Neuronal stem cell (in vitro differentiated cells): ENCODE results near the gene MTHFR.
"Not testable (repeated sequence)": the region's sequence is repeated elsewhere in the genome, so short reads cannot be mapped to it uniquely, and the experiment has no call there.

Experiments used
- DNase-seq: peaks from one replicate; pipeline ENCODE4 v3.0.0-alpha.2; 2013; ENCODE audit warnings: low spot score
- H2AFZ ChIP-seq: one replicate; pipeline ENCODE4 v1.6.1; 2013; ENCODE audit warnings: mild to moderate bottlenecking, low read length, inconsistent platforms
- H2AK5ac ChIP-seq: 2 replicates; pipeline ENCODE4 v1.6.1; 2013; ENCODE audit warnings: low read depth, mild to moderate bottlenecking, inconsistent platforms, low read length, moderate library complexity, mixed read lengths
- H2BK120ac ChIP-seq: 2 replicates; pipeline ENCODE4 v1.6.1; 2013; ENCODE audit warnings: low read depth, mild to moderate bottlenecking, inconsistent platforms, low read length, moderate library complexity, mixed read lengths
- H2BK12ac ChIP-seq: one replicate; pipeline ENCODE4 v1.6.1; 2013; ENCODE audit warnings: low read length, inconsistent platforms
- H2BK15ac ChIP-seq: 2 replicates; pipeline ENCODE4 v1.6.1; 2013; ENCODE audit warnings: mild to moderate bottlenecking, low read length, inconsistent platforms, mixed read lengths
- H2BK5ac ChIP-seq: one replicate; pipeline ENCODE4 v1.6.1; 2013; ENCODE audit warnings: inconsistent platforms, mild to moderate bottlenecking, low read length, moderate library complexity
- H3K14ac ChIP-seq: one replicate; pipeline ENCODE4 v1.6.1; 2013; ENCODE audit warnings: low read length, inconsistent platforms
- H3K18ac ChIP-seq: 2 replicates; pipeline ENCODE4 v1.6.1; 2013; ENCODE audit warnings: low read length, inconsistent platforms
- H3K23ac ChIP-seq: 2 replicates; pipeline ENCODE4 v1.6.1; 2013; ENCODE audit warnings: low read depth, mild to moderate bottlenecking, mixed read lengths, low read length, inconsistent platforms; ENCODE audit not compliant: poor library complexity
- H3K27ac ChIP-seq: replicated peaks from 3 replicates; pipeline ENCODE4 v1.5.1; 2013; ENCODE audit warnings: low read length, inconsistent platforms
- H3K27me3 ChIP-seq, 3 experiments: 2 replicates each; pipeline ENCODE4 v1.6.1; 2013; ENCODE audit warnings: low read length in 3 of 3, mild to moderate bottlenecking in 2 of 3, inconsistent platforms in 1 of 3, low read depth in 1 of 3, mixed read lengths in 1 of 3, moderate library complexity in 1 of 3; ENCODE audit not compliant: control insufficient read depth in 3 of 3, insufficient read depth in 3 of 3
- H3K36me3 ChIP-seq, 2 donors: replicated peaks in 1 of 2; 2 replicates each; pipeline ENCODE4 v1.6.1; 2013; ENCODE audit warnings: low read length in 2 of 2; ENCODE audit not compliant: control insufficient read depth in 2 of 2, insufficient read depth in 2 of 2
- H3K4ac ChIP-seq: 2 replicates; pipeline ENCODE4 v1.6.1; 2013; ENCODE audit warnings: inconsistent platforms, mild to moderate bottlenecking, low read length, moderate library complexity
- H3K4me1 ChIP-seq, 2 donors: 1 replicate in 1 of 2; 2 replicates in 1 of 2; pipeline ENCODE4 v1.6.1; 2013; ENCODE audit warnings: low read length in 2 of 2, low read depth in 1 of 2; ENCODE audit not compliant: control insufficient read depth in 2 of 2, insufficient read depth in 1 of 2
- H3K4me2 ChIP-seq: one replicate; pipeline ENCODE4 v1.6.1; 2013; ENCODE audit warnings: mild to moderate bottlenecking, low read length, inconsistent platforms; ENCODE audit not compliant: insufficient read depth, poor library complexity, severe bottlenecking
- H3K4me3 ChIP-seq, 2 donors: 2 replicates each; pipeline ENCODE4 v1.5.1; 2013; ENCODE audit warnings: low read length in 2 of 2, mild to moderate bottlenecking in 2 of 2, inconsistent platforms in 1 of 2, moderate library complexity in 1 of 2
- H3K79me1 ChIP-seq: one replicate; pipeline ENCODE4 v1.6.1; 2013; ENCODE audit warnings: low read depth, mild to moderate bottlenecking, inconsistent platforms, low read length, moderate library complexity
- H3K9ac ChIP-seq: one replicate; pipeline ENCODE4 v1.6.1; 2013; ENCODE audit warnings: mild to moderate bottlenecking, low read depth, low read length, inconsistent platforms; ENCODE audit not compliant: poor library complexity
- H3K9me3 ChIP-seq, 2 donors: replicated peaks in 1 of 2; 2 replicates each; pipeline versions ENCODE3 to v1.6.1; 2013; ENCODE audit warnings: low read length in 2 of 2, mild to moderate bottlenecking in 2 of 2, inconsistent platforms in 1 of 2, low read depth in 1 of 2, mixed read lengths in 1 of 2, moderate library complexity in 1 of 2; ENCODE audit not compliant: control insufficient read depth in 2 of 2, insufficient read depth in 1 of 2
- H4K8ac ChIP-seq: one replicate; pipeline ENCODE4 v1.6.1; 2013; ENCODE audit warnings: low read depth, mild to moderate bottlenecking, inconsistent platforms, low read length, moderate library complexity
- H4K91ac ChIP-seq: one replicate; pipeline ENCODE4 v1.6.1; 2013; ENCODE audit warnings: low read length, low read depth, mild to moderate bottlenecking, inconsistent platforms; ENCODE audit not compliant: poor library complexity
- WGBS, 2 donors: extraction: QIAGEN DNeasy Blood & Tissue Kit; methylation state at CpG; one replicate each; pipeline ENCODE4 v1.1.7; 2013; ENCODE audit warnings: missing lambda C conversion rate in 2 of 2, mixed read lengths in 1 of 2; ENCODE audit not compliant: insufficient read length in 2 of 2, insufficient replicate concordance in 1 of 2; ENCODE audit errors: extremely low coverage in 2 of 2; 5-methylcytosine and 5-hydroxymethylcytosine counted together

Gene MTHFR

DNA sequence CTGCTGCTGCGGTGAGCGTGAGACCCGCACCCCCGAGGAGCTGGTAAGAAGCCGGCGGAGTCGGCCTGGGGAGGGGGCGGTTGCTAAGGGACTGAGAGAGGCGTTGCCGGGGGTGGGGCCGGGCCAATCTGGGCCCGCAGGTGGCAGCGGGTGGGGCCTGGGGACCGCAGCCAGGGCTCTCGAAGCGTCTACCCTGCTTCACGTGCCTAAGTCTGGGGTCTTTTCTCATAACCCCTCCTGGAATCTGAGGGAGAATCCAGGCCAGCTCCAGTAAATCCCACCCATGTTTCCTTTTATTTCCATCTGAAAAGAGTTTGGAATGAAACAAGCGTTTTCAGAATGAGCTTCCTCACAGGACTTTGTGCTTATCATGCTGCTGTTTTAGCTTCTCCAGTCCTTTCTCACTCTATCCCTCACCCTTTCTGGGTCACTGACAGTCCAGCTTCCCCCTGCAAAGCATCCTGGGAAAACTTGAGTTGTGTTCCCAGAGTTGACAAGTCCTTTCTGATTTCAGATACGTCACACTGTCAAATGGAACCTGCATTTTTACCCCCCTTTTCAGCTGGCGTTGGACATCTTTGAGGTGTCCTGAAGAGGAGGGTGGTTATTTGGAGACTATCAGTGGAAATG lies 658 bp upstream of the MTHFR start:
- peaks cover 21 to 39% of the 10 kb centered on the region in 2 donors for H3K4me1 ChIP-seq
- no peaks in the 10 kb centered on the region for H3K27me3 ChIP-seq
- H3K4ac ChIP-seq: no peak overlapping the region
- H2BK15ac ChIP-seq: no peak overlapping the region
- H3K9ac ChIP-seq: peak overlapping the region; percentile 72
- H2AK5ac ChIP-seq: no peak overlapping the region
- peak overlapping the region; percentile 69 for H2BK5ac ChIP-seq
- H3K14ac ChIP-seq: no peak overlapping the region
- peak overlapping the region; percentile 93 for H2AFZ ChIP-seq
- peak overlapping the region; percentile 78 for H3K23ac ChIP-seq
- H3K18ac ChIP-seq: peak overlapping the region; percentile 95
- H3K4me2 ChIP-seq: peak overlapping the region; percentile 88
- DNase-seq: no peak
- H2BK12ac ChIP-seq: no peak overlapping the region
- no peak overlapping the region for H4K91ac ChIP-seq
- no CpG with 5 or more reads among the region's 20 CpGs for WGBS, 2 donors
- no peaks in the 10 kb centered on the region for H3K9me3 ChIP-seq
- peak overlapping the region; percentile 78 for H3K27ac ChIP-seq
- H3K4me3 ChIP-seq: peak overlapping the region; percentile 75 to 84
- H2BK120ac ChIP-seq: no peak overlapping the region
- H3K79me1 ChIP-seq: peaks cover 8% of the 10 kb centered on the region
- peaks cover 10 to 45% of the 10 kb centered on the region in 2 donors for H3K36me3 ChIP-seq
- H4K8ac ChIP-seq: no peak overlapping the region

DNA sequence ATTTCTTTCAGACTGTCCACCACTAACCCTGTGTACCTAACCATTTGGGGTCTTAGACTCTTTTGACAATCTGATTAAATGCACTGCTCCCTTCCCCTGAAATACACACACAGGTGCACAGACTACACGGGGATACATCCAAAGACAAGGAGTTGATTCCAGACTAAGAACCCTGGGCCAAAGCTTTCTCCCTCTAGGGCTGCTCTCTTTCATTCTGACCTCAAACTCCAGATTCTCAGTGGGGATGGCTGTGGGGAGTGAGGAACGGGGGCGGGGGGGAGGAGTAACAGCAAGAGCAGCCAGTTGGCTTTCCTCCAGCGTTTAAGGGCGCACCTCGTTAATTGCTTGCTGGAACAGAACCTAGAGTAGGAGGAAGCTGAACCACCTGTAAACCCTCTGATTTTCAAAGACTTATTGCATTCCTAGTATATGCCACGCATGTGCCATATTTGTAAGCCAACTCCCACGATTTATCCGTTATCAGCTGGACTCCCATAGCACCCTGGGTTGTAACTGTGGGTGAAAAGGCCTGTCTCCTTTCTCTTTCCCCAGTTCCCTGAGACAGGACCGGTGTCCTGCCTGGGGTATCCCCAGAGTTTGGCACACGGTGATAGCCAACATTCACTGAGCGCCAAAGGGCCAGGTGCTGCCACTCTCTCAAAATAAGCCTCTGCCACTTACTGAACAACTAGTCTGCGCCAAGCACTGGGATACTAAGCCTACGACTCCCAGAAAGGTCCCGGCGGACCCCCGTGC lies 920 bp downstream of the MTHFR start:
- Histone ChIP-seq H2AFZ (peak overlapping the region; percentile 93), H2AK5ac (peak overlapping the region; percentile 51), H3K18ac (peak overlapping the region; percentile 97), H2BK120ac (no peak overlapping the region), H3K9me3 (no peaks in the 10 kb centered on the region), H3K4me1 (peaks cover 21 to 39% of the 10 kb centered on the region in 2 donors), H4K8ac (no peak overlapping the region), H3K36me3 (peaks cover 14 to 46% of the 10 kb centered on the region in 2 donors), H3K4ac (no peak overlapping the region), H3K9ac (peak overlapping the region; percentile 90), H3K4me3 (peak overlapping the region; percentile 75 to 89), H3K4me2 (peak overlapping the region; percentile 92), H2BK15ac (peak overlapping the region; percentile 14), H3K14ac (no peak overlapping the region), H4K91ac (no peak overlapping the region), H3K27me3 (no peaks in the 10 kb centered on the region), H2BK5ac (peak overlapping the region; percentile 96), H2BK12ac (no peak overlapping the region), H3K23ac (peak overlapping the region; percentile 75), H3K27ac (peak overlapping the region; percentile 87), H3K79me1 (peaks cover 5% of the 10 kb centered on the region)
- no CpG with 5 or more reads among the region's 17 CpGs for WGBS, 2 donors
- no peak for DNase-seq

DNA sequence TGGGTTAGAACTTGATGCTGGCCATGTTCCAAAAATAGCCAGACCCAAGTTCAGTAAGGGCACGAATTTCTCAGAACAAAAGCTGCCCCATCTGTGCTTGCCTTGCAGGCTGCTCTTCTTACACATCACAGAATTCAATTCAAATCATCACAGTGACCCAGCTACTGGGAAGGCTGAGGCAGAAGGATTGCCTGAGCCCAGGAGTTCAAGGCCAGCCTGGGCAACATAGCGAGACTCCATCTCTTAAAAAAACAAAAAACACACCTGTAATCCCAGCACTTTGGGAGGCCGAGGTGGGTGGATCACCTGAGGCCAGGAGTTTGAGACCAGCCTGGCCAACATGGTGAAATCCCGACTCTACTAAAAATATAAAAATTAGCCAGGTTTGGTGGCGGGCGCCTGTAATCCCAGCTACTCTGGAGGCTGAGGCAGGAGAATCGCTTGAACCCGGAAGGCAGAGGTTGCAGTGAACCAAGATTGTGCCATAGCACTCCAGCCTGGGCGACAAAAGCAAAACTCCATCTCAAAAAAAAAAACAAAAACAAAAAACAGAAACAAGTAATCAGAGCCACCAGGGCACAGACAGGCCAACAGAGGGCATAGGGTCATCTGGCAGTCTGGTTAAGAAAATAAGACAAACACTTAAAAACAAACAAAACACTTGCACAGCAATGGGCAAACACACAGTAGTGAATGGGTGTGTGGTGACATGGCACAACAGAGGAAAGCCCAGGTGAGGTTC lies 1.7 kb downstream of the MTHFR start:
- H2BK5ac ChIP-seq, H3K4ac ChIP-seq, H3K27me3 ChIP-seq, H2AK5ac ChIP-seq, H2BK15ac ChIP-seq, H4K91ac ChIP-seq, H3K9me3 ChIP-seq, H3K79me1 ChIP-seq, H3K18ac ChIP-seq, DNase-seq, H3K9ac ChIP-seq, H2AFZ ChIP-seq, H3K14ac ChIP-seq, H2BK120ac ChIP-seq, H4K8ac ChIP-seq, H2BK12ac ChIP-seq, H3K23ac ChIP-seq: not testable (repeated sequence)
- Histone ChIP-seq H3K27ac (peak overlapping the region; percentile 44), H3K4me3 (peak overlapping the region in 1 of 2 donors; percentile 75), H3K4me2 (peak overlapping the region; percentile 96), H3K4me1 (peaks cover 21 to 39% of the 10 kb centered on the region in 2 donors), H3K36me3 (peaks cover 15 to 40% of the 10 kb centered on the region in 2 donors)
- WGBS, 2 donors: no CpG with 5 or more reads among the region's 9 CpGs
